SK-N-SH (cell line): Measurements from ENCODE around the gene TICAM1. TPM values are rescaled to one million over a fixed set of nuclear protein-coding genes. Genes with fewer than 3 reads are reported as not detected.

Experiments used
- CTCF ChIA-PET: fragments of 300-600, 350-600 bp; formaldehyde crosslinking; extraction: SDS; loops from one replicate; lab custom pipeline; 2021; lab: Yijun Ruan, JAX
- POLR2A ChIA-PET: fragments of 350-600 bp; sonication (Branson Sonifier 250); formaldehyde crosslinking; extraction: SDS; loops from one replicate; lab custom pipeline; 2020; ENCODE audit warnings: antibody characterized with exemption, inconsistent platforms; lab: Yijun Ruan, JAX
- DNase-seq: peaks from one replicate; pipeline ENCODE4 v3.0.0; 2012
- H2AFZ ChIP-seq: fragments of 200-600 bp; sonication (generic); 2 replicates; pipeline ENCODE4 v1.8.1; 2016; ENCODE audit warnings: antibody characterized with exemption, mild to moderate bottlenecking, low read depth
- H3F3A ChIP-seq: fragments of 200-600 bp; sonication (generic); replicated peaks from 2 replicates; pipeline ENCODE3; 2016; ENCODE audit warnings: antibody characterized with exemption, mild to moderate bottlenecking; ENCODE audit not compliant: insufficient read depth
- H3K27ac ChIP-seq, 2 experiments: fragments of 200-500 bp in 1 of 2; fragments of 200-600 bp in 1 of 2; sonication (Bioruptor generic) in 1 of 2; sonication (generic), shearing (Covaris generic) in 1 of 2; 2 replicates each; pipeline versions ENCODE4 v1.5.1 to v1.6.1; 2014 to 2016; ENCODE audit warnings: low read depth in 2 of 2, inconsistent platforms in 1 of 2, low read length in 1 of 2, mild to moderate bottlenecking in 1 of 2, mixed read lengths in 1 of 2
- H3K27me3 ChIP-seq: fragments of 200-600 bp; sonication (generic), shearing (Covaris generic); 2 replicates; pipeline ENCODE4 v1.6.1; 2016; ENCODE audit warnings: mixed run types; ENCODE audit not compliant: insufficient read depth
- H3K36me3 ChIP-seq, 2 experiments: fragments of 200-500 bp in 1 of 2; fragments of 200-600 bp in 1 of 2; sonication (Bioruptor generic) in 1 of 2; sonication (generic) in 1 of 2; replicated peaks in 1 of 2; 2 replicates each; pipeline versions ENCODE3 to v1.5.1; 2014 to 2016; ENCODE audit warnings: low read length in 1 of 2, mild to moderate bottlenecking in 1 of 2; ENCODE audit not compliant: insufficient read depth in 2 of 2, control insufficient read depth in 1 of 2
- H3K4me1 ChIP-seq, 2 experiments: fragments of 200-500 bp in 1 of 2; fragments of 200-600 bp in 1 of 2; sonication (Bioruptor generic) in 1 of 2; sonication (generic), shearing (Covaris generic) in 1 of 2; 2 replicates each; pipeline versions ENCODE4 v1.5.1 to v1.6.1; 2014 to 2016; ENCODE audit warnings: low read depth in 1 of 2, low read length in 1 of 2, mixed run types in 1 of 2; ENCODE audit not compliant: insufficient read depth in 2 of 2, control insufficient read depth in 1 of 2
- H3K4me2 ChIP-seq: fragments of 200-600 bp; sonication (generic), shearing (Covaris generic); 2 replicates; pipeline ENCODE4 v1.6.1; 2017; ENCODE audit warnings: mixed run types
- H3K4me3 ChIP-seq, 2 experiments: fragments of 200-500 bp in 1 of 2; fragments of 200-600 bp in 1 of 2; sonication (Bioruptor generic) in 1 of 2; sonication (generic), shearing (Covaris generic) in 1 of 2; 2 replicates each; pipeline versions ENCODE4 v1.5.1 to v1.8.1; 2014 to 2016; ENCODE audit warnings: low read depth in 2 of 2, inconsistent platforms in 1 of 2, low read length in 1 of 2, mild to moderate bottlenecking in 1 of 2, mixed read lengths in 1 of 2, moderate library complexity in 1 of 2
- H3K79me2 ChIP-seq: fragments of 200-600 bp; sonication (generic); 2 replicates; pipeline ENCODE4 v1.8.1; 2017; ENCODE audit warnings: mild to moderate bottlenecking; ENCODE audit not compliant: insufficient read depth
- H3K9ac ChIP-seq: fragments of 200-600 bp; sonication (generic); 2 replicates; pipeline ENCODE4 v1.6.1; 2017; ENCODE audit warnings: mixed run types
- H3K9me2 ChIP-seq: fragments of 200-600 bp; sonication (generic); 2 replicates; pipeline ENCODE4 v1.6.1; 2017; ENCODE audit warnings: mixed run types
- H3K9me3 ChIP-seq: fragments of 200-600 bp; sonication (generic); 2 replicates; pipeline ENCODE4 v1.6.1; 2017; ENCODE audit warnings: mixed run types, mild to moderate bottlenecking, moderate library complexity
- H4K20me1 ChIP-seq: fragments of 200-600 bp; sonication (generic); 2 replicates; pipeline ENCODE4 v1.6.1; 2017; ENCODE audit warnings: mild to moderate bottlenecking, mixed run types; ENCODE audit not compliant: insufficient read depth
- EP300 ChIP-seq, 2 experiments: IDR thresholded peaks; 2 replicates each; pipeline versions ENCODE4 v1.4.0 to v1.6.1; 2012; ENCODE audit warnings: borderline replicate concordance in 1 of 2, low read depth in 1 of 2, low read length in 1 of 2
- FOXJ3 ChIP-seq: sonication (generic); formaldehyde crosslinking; IDR thresholded peaks from 2 replicates; pipeline ENCODE4 v1.5.1; 2020; ENCODE audit warnings: mild to moderate bottlenecking, missing genetic modification reagents
- IRF3 ChIP-seq: fragments of 150-350 bp; IDR thresholded peaks from 2 replicates; pipeline ENCODE4 v1.6.1; 2016; ENCODE audit warnings: mild to moderate bottlenecking, low read depth, low read length
- JUND ChIP-seq: IDR thresholded peaks from 2 replicates; pipeline ENCODE4 v1.4.0; 2012
- MAX ChIP-seq: IDR thresholded peaks from 2 replicates; pipeline ENCODE4 v1.4.0; 2012; ENCODE audit warnings: low read depth
- MEF2A ChIP-seq: IDR thresholded peaks from 2 replicates; pipeline ENCODE4 v1.4.0; 2012; ENCODE audit warnings: low read depth, borderline replicate concordance
- NRF1 ChIP-seq: IDR thresholded peaks from 2 replicates; pipeline ENCODE4 v1.6.1; 2012; ENCODE audit warnings: low read depth, mild to moderate bottlenecking, low read length
- PBX3 ChIP-seq: IDR thresholded peaks from 2 replicates; pipeline ENCODE4; 2012
- POLR2AphosphoS5 ChIP-seq: IDR thresholded peaks from 2 replicates; pipeline ENCODE4 v1.6.1; 2012; ENCODE audit warnings: low read depth, low read length
- RCOR1 ChIP-seq: fragments of 150-350 bp; IDR thresholded peaks from 2 replicates; pipeline ENCODE4 v1.6.1; 2017; ENCODE audit warnings: antibody characterized with exemption, low read length
- RFX5 ChIP-seq: IDR thresholded peaks from 2 replicates; pipeline ENCODE4 v1.6.1; 2012; ENCODE audit warnings: mild to moderate bottlenecking, improper control_type of control experiment, low read length
- RXRA ChIP-seq: IDR thresholded peaks from 2 replicates; pipeline ENCODE4 v1.4.0; 2012; ENCODE audit warnings: low read depth, mild to moderate bottlenecking, borderline replicate concordance
- SMC3 ChIP-seq: IDR thresholded peaks from 2 replicates; pipeline ENCODE4 v1.6.1; 2012; ENCODE audit warnings: low read depth, low read length, improper control_type of control experiment
- TCF12 ChIP-seq: IDR thresholded peaks from 2 replicates; pipeline ENCODE4 v1.4.0; 2012
- TEAD4 ChIP-seq: IDR thresholded peaks from 2 replicates; pipeline ENCODE4 v1.4.0; 2012; ENCODE audit warnings: mild to moderate bottlenecking, borderline replicate concordance; ENCODE audit not compliant: insufficient read depth
- USF1 ChIP-seq: IDR thresholded peaks from 2 replicates; pipeline ENCODE4 v1.4.0; 2012; ENCODE audit warnings: low read depth, borderline replicate concordance
- YY1 ChIP-seq: IDR thresholded peaks from 2 replicates; pipeline ENCODE4 v1.4.0; 2012; ENCODE audit warnings: low read depth, mild to moderate bottlenecking
- ZBTB33 ChIP-seq: IDR thresholded peaks from 2 replicates; pipeline ENCODE4 v1.4.0; 2012; ENCODE audit warnings: low read depth, borderline replicate concordance
- WGBS: methylation state at CpG from one replicate; pipeline ENCODE4 v1.1.6; 2017; ENCODE audit warnings: low lambda C conversion rate; 5-methylcytosine and 5-hydroxymethylcytosine counted together
- polyA plus RNA-seq, 3 experiments: library from polyadenylated mRNA; depleted of rRNA; stranded (reverse); fragments of >200 nt; gene quantifications; 2 replicates each; pipeline ENCODE4 v1.2.3, GENCODE V29; 2012

Gene TICAM1
- polyA plus RNA-seq, 1 of the 3 experiments (the other 2 are of a cell fraction), result 2.7 TPM

GRCh38 chr19:4807188-4807587, 24.3 kb downstream of the TICAM1 start:
- H3F3A ChIP-seq, result peaks cover 12% of the 10 kb centered on the region
- ChIA-PET CTCF (interaction anchor here (0.8 to 13.0 kb wide), 5 partner anchors 43 to 194 kb away, joined by 3 to 409 read pairs (median 33); no protein-coding TSS in a partner anchor), POLR2A (no interaction called here)
- H3K36me3 ChIP-seq, result no peaks in the 10 kb centered on the region
- no peak overlapping the region for H3K27ac ChIP-seq
- no peaks in the 10 kb centered on the region for H3K27me3 ChIP-seq
- H3K9me2 ChIP-seq, result no peaks in the 10 kb centered on the region
- H3K4me3 ChIP-seq, result no peak overlapping the region
- H3K79me2 ChIP-seq, result no peaks in the 10 kb centered on the region
- WGBS, result 96% methylated on average over 6 of the region's 6 CpGs
- no peaks in the 10 kb centered on the region for H4K20me1 ChIP-seq
- no peak overlapping the region for H3K9ac ChIP-seq
- DNase-seq, result no peak
- H3K4me2 ChIP-seq, result no peak overlapping the region
- no peaks in the 10 kb centered on the region for H3K9me3 ChIP-seq
- no peaks in the 10 kb centered on the region; a peak in 1 of 4 replicates for H3K4me1 ChIP-seq
- H2AFZ ChIP-seq, result no peak overlapping the region
- no peak for TF ChIP-seq ZBTB33
- TF ChIP-seq PBX3, result no peak
- TF ChIP-seq RFX5, result no peak
- TF ChIP-seq MAX, result no peak
- TF ChIP-seq MEF2A, result no peak

- Histone ChIP-seq H3K27ac (no peak overlapping the region), H3K9me3 (no peaks in the 10 kb centered on the region), H3K9me2 (no peaks in the 10 kb centered on the region), H3K4me2 (no peak overlapping the region), H3K4me3 (no peak overlapping the region), H3K27me3 (no peaks in the 10 kb centered on the region), H3K9ac (no peak overlapping the region), H3K79me2 (no peaks in the 10 kb centered on the region), H3F3A (peaks cover 8% of the 10 kb centered on the region), H4K20me1 (no peaks in the 10 kb centered on the region), H2AFZ (no peak overlapping the region), H3K36me3 (no peaks in the 10 kb centered on the region), H3K4me1 (no peaks in the 10 kb centered on the region)
- 58% methylated on average over 3 of the region's 6 CpGs for WGBS
- no peak for DNase-seq
- POLR2A ChIA-PET, result no interaction called here
- CTCF ChIA-PET, result interaction anchor here (0.8 to 13.0 kb wide), 5 partner anchors 15 to 82 kb away, joined by 3 to 409 read pairs (median 20); partner anchors contain the start of genes DPP9 and FEM1A
- no peak for TF ChIP-seq EP300 (IDR thresholded peaks at IDR 0.05; ENCODE audit: borderline replicate concordance in 1 of 2, low read depth in 1 of 2, low read length in 1 of 2)
- no peak for TF ChIP-seq YY1
- TF ChIP-seq NRF1, result no peak
- no peak for TF ChIP-seq SMC3
- no peak for TF ChIP-seq TCF12
- no peak for TF ChIP-seq ZBTB33
- no peak for TF ChIP-seq POLR2AphosphoS5
- no peak for TF ChIP-seq JUND
- no peak for TF ChIP-seq IRF3
- TF ChIP-seq MAX, result no peak
- no peak for TF ChIP-seq RCOR1
- TF ChIP-seq FOXJ3, result no peak
- TF ChIP-seq RXRA, result no peak
- TF ChIP-seq USF1, result no peak
- TF ChIP-seq PBX3, result no peak
- no peak for TF ChIP-seq TEAD4
Observed at GRCh38 chr19:4806384-4806783, 25.1 kb downstream of the TICAM1 start.
